ENCODE measurements around the gene KCNK1.

DNA sequence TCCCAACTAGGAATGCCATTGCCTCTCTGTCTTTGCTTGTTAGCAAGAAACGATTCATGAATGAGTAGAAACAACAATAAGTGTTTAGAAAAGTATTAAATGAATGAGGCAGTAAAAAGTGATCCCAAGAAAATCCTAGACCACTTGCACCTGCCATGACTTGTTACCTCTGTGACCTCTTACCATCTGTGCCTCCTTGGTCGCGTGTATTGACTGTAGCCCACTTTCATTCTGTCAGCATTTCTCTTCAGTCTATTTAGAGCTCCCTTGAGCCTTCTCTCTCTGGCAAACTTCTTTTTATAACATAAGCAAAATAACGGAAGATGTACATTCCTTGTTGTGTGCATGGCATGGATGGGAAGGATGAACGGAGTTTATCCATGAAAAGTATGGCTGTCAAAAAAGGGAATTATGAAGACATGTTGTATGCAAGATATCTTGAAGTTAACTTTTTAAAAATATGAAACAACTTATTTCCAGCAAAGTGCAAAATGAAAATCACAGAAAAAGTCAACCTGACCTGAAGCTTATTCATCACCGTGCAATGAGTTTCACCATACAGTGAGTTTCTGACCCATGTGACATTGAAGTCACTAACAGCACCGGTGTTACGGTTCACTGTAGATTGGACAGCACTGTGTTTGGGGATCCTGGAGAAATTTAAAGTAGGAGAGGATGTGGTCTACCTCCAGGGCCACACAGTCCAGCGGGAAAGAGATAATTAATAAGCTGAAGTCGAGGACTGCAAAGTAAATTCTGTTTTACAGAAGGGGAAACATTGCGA is 47.7 kb downstream of the KCNK1 start:
- no peak for TF ChIP-seq POLR2A (IDR thresholded peaks at IDR 0.05)
- TF ChIP-seq, protein P1, sequence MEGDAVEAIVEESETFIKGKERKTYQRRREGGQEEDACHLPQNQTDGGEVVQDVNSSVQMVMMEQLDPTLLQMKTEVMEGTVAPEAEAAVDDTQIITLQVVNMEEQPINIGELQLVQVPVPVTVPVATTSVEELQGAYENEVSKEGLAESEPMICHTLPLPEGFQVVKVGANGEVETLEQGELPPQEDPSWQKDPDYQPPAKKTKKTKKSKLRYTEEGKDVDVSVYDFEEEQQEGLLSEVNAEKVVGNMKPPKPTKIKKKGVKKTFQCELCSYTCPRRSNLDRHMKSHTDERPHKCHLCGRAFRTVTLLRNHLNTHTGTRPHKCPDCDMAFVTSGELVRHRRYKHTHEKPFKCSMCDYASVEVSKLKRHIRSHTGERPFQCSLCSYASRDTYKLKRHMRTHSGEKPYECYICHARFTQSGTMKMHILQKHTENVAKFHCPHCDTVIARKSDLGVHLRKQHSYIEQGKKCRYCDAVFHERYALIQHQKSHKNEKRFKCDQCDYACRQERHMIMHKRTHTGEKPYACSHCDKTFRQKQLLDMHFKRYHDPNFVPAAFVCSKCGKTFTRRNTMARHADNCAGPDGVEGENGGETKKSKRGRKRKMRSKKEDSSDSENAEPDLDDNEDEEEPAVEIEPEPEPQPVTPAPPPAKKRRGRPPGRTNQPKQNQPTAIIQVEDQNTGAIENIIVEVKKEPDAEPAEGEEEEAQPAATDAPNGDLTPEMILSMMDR (IDR thresholded peaks at IDR 0.05 in 4 of 5, conservative IDR thresholded peaks at IDR 0.05 in 1 of 5): no peak
